Measurements from ENCODE around the gene HSPB6.

GRCh38 chr19:35715981-35716800, 40.6 kb downstream of the HSPB6 start:
- no peak for TF ChIP-seq EZH2 (IDR thresholded peaks at IDR 0.05; ENCODE audit: insufficient read depth, poor library complexity, severe bottlenecking)
- TF ChIP-seq EZH2phosphoT487 (IDR thresholded peaks at IDR 0.05; ENCODE audit: insufficient read depth, low read depth), result no peak

Measured in GM23248 (cell line).